Measurements from ENCODE around the gene TRAPPC12.

TRAPPC12 gene

GRCh38 chr2:3468296-3468988, 88.9 kb downstream of the TRAPPC12 start:
- DNase-seq (ENCODE audit: low read depth in 3 of 3): no peak

GRCh38 chr2:3469486-3469885, 90.0 kb downstream of the TRAPPC12 start:
- DNase-seq (ENCODE audit: low read depth in 3 of 3): no peak

- DNase-seq (ENCODE audit: low read depth in 3 of 3): no peak
Measured at GRCh38 chr2:3470166-3470651, 90.7 kb downstream of the TRAPPC12 start.

GRCh38 chr2:3470856-3471737, 91.6 kb downstream of the TRAPPC12 start:
- no peak for DNase-seq (ENCODE audit: low read depth in 3 of 3)

- no peak for DNase-seq (ENCODE audit: low read depth in 3 of 3)
Measured at GRCh38 chr2:3472296-3472695, 92.8 kb downstream of the TRAPPC12 start.

GRCh38 chr2:3472966-3473365, 93.5 kb downstream of the TRAPPC12 start:
- DNase-seq (ENCODE audit: low read depth in 3 of 3): no peak

GRCh38 chr2:3475771-3476170, 96.3 kb downstream of the TRAPPC12 start:
- no peak for DNase-seq (ENCODE audit: low read depth in 3 of 3)

- no peak for DNase-seq (ENCODE audit: low read depth in 3 of 3)
Measured at GRCh38 chr2:3476321-3476984, 97.0 kb downstream of the TRAPPC12 start.

- no peak for DNase-seq (ENCODE audit: low read depth in 3 of 3)
Measured at GRCh38 chr2:3476985-3477327, 97.5 kb downstream of the TRAPPC12 start.

GRCh38 chr2:3478846-3479385, 99.4 kb downstream of the TRAPPC12 start:
- no peak for DNase-seq (ENCODE audit: low read depth in 3 of 3)

GRCh38 chr2:3479430-3480320, 100.2 kb downstream of the TRAPPC12 start:
- DNase-seq (ENCODE audit: low read depth in 3 of 3): no peak

GRCh38 chr2:3480352-3481010, 101.0 kb downstream of the TRAPPC12 start:
- no peak for DNase-seq (ENCODE audit: low read depth in 3 of 3)

- DNase-seq (ENCODE audit: low read depth in 3 of 3): no peak
Measured at GRCh38 chr2:3481011-3481400, 101.5 kb downstream of the TRAPPC12 start.

GRCh38 chr2:3481736-3482362, 102.4 kb downstream of the TRAPPC12 start:
- no peak for DNase-seq (ENCODE audit: low read depth in 3 of 3)

GRCh38 chr2:3482363-3482821, 102.9 kb downstream of the TRAPPC12 start:
- DNase-seq (ENCODE audit: low read depth in 3 of 3): no peak

GRCh38 chr2:3483227-3483985, 103.9 kb downstream of the TRAPPC12 start:
- DNase-seq (ENCODE audit: low read depth in 3 of 3): no peak

- no peak for DNase-seq (ENCODE audit: low read depth in 3 of 3)
Measured at GRCh38 chr2:3483986-3484960, 104.8 kb downstream of the TRAPPC12 start.

- no peak for DNase-seq (ENCODE audit: low read depth in 3 of 3)
Measured at GRCh38 chr2:3485166-3485565, 105.7 kb downstream of the TRAPPC12 start.
